Epithelial cell of proximal tubule (primary cell): Measurements from ENCODE around the gene SARDH. TPM values are rescaled to one million over a fixed set of nuclear protein-coding genes. Genes with fewer than 3 reads are reported as not detected.

Source experiments
- DNase-seq: peaks from one replicate; pipeline ENCODE4 v3.0.0-alpha.2; 2011; ENCODE audit warnings: low read depth
- H3K4me3 ChIP-seq: 2 replicates; pipeline ENCODE4 v1.5.1; 2011; ENCODE audit warnings: low read depth, mild to moderate bottlenecking, low read length
- CTCF ChIP-seq: conservative IDR thresholded peaks from 2 replicates; pipeline ENCODE4 v1.5.1; 2012; ENCODE audit warnings: low read depth, mild to moderate bottlenecking, low read length
- total RNA-seq: library from RNA; depleted of rRNA; stranded (reverse); fragments of >200 nt; gene quantifications from 2 replicates; pipeline ENCODE4 v1.2.3, GENCODE V29; 2015

Gene SARDH
- total RNA-seq, 1 donor from 2014 or later: 0.92 TPM

- H3K4me3 ChIP-seq: no peak overlapping the region
- TF ChIP-seq CTCF: no peak
- no peak for DNase-seq
Observed at GRCh38 chr9:133693703-133694529, 44.2 kb downstream of the SARDH start.

GRCh38 chr9:133693116-133693515 is 45.0 kb downstream of the SARDH start:
- DNase-seq: no peak
- no peak for TF ChIP-seq CTCF
- no peak overlapping the region for H3K4me3 ChIP-seq

- TF ChIP-seq CTCF: no peak
- no peak overlapping the region for H3K4me3 ChIP-seq
- DNase-seq: no peak
Observed at GRCh38 chr9:133692364-133692985, 45.7 kb downstream of the SARDH start.

- no peak overlapping the region for H3K4me3 ChIP-seq
- TF ChIP-seq CTCF: no peak
- DNase-seq: no peak
Observed at GRCh38 chr9:133691626-133692363, 46.4 kb downstream of the SARDH start.

GRCh38 chr9:133691191-133691590 is 47.0 kb downstream of the SARDH start:
- TF ChIP-seq CTCF: no peak
- no peak overlapping the region for H3K4me3 ChIP-seq
- no peak for DNase-seq

GRCh38 chr9:133690081-133690561 is 48.0 kb downstream of the SARDH start:
- no peak overlapping the region for H3K4me3 ChIP-seq
- no peak for TF ChIP-seq CTCF
- no peak for DNase-seq
